CD4-positive, alpha-beta T cell (primary cell): ENCODE measurements around the gene TMEM258. TPM values are rescaled to one million over a fixed set of nuclear protein-coding genes. Genes with fewer than 3 reads are reported as not detected.

Source experiments
- ATAC-seq: fragments of 200-7000 bp; cut with Tn5 transposase; one replicate; pipeline ENCODE4 v1.10.0; 2022; ENCODE audit warnings: mild to moderate bottlenecking; ENCODE audit not compliant: poor library complexity
- CTCF ChIA-PET: fragments of 350-600 bp; sonication (Branson Sonifier 250); formaldehyde crosslinking; loops from one replicate; lab custom pipeline; 2021; ENCODE audit warnings: antibody characterized with exemption, inconsistent platforms; lab: Charles Lee
- POLR2A ChIA-PET: fragments of 350-600 bp; sonication (Branson Sonifier 250); formaldehyde crosslinking; loops from one replicate; lab custom pipeline; 2021; ENCODE audit warnings: antibody characterized with exemption, inconsistent platforms; lab: Charles Lee
- DNase-seq, 14 experiments: peaks; one replicate each; pipeline ENCODE4 v3.0.0-alpha.2; 2013 to 2020; ENCODE audit warnings: mixed read lengths in 2 of 14
- H3K27ac ChIP-seq, 2 donors: one replicate each; pipeline versions ENCODE4 v1.5.1 to v1.7.0; 2013; ENCODE audit warnings: low read length in 2 of 2, low read depth in 1 of 2, mild to moderate bottlenecking in 1 of 2
- H3K27me3 ChIP-seq, 2 experiments: 1 replicate in 1 of 2; 2 replicates in 1 of 2; pipeline versions ENCODE4 v1.6.1 to v1.7.0; 2013; ENCODE audit warnings: low read length in 2 of 2, control low read depth in 1 of 2, mild to moderate bottlenecking in 1 of 2, moderate library complexity in 1 of 2; ENCODE audit not compliant: insufficient read depth in 2 of 2, control insufficient read depth in 1 of 2
- H3K36me3 ChIP-seq: one replicate; pipeline ENCODE4 v1.6.1; 2013; ENCODE audit warnings: low read length, control low read depth; ENCODE audit not compliant: insufficient read depth
- H3K4me1 ChIP-seq: one replicate; pipeline ENCODE4 v1.6.1; 2013; ENCODE audit warnings: low read length, control low read depth; ENCODE audit not compliant: insufficient read depth
- H3K4me3 ChIP-seq: one replicate; pipeline ENCODE4 v1.5.1; 2013; ENCODE audit warnings: mild to moderate bottlenecking, low read length, moderate library complexity
- H3K9me3 ChIP-seq, 2 experiments: 1 replicate in 1 of 2; 2 replicates in 1 of 2; pipeline versions ENCODE4 v1.6.1 to v1.7.0; 2013; ENCODE audit warnings: low read length in 2 of 2, mild to moderate bottlenecking in 2 of 2, control low read depth in 1 of 2, moderate library complexity in 1 of 2; ENCODE audit not compliant: control insufficient read depth in 1 of 2, insufficient read depth in 1 of 2
- H3K27ac Mint-ChIP-seq: one replicate; pipeline ENCODE4 v1.8.0; 2020; ENCODE audit warnings: mixed read lengths
- H3K27me3 Mint-ChIP-seq: one replicate; pipeline ENCODE4 v1.8.0; 2021; ENCODE audit warnings: mixed read lengths
- H3K36me3 Mint-ChIP-seq: one replicate; pipeline ENCODE4 v1.8.0; 2021; ENCODE audit warnings: low read depth, mixed read lengths
- H3K4me1 Mint-ChIP-seq: one replicate; pipeline ENCODE4 v1.8.0; 2021; ENCODE audit warnings: low read depth, mixed read lengths
- H3K4me3 Mint-ChIP-seq: one replicate; pipeline ENCODE4 v1.8.0; 2020; ENCODE audit warnings: mild to moderate bottlenecking, mixed read lengths
- H3K9me3 Mint-ChIP-seq: one replicate; pipeline ENCODE4 v1.8.0; 2020; ENCODE audit warnings: mixed read lengths
- intact Hi-C, 2 experiments: fragments of 100-400 bp; cut with DNase I in 1 of 2; cut with micrococcal nuclease in 1 of 2; formaldehyde crosslinking; loops; one replicate each; pipeline versions ENCODE4 v1.15.1 to v1.9.0; 2023 to 2025; cut with DNase I, micrococcal nuclease
- total RNA-seq, 174 experiments: library from RNA in 2 of 174; stranded (reverse) in 2 of 174; gene quantifications; one replicate each; pipeline ENCODE4 v1.2.3 and lab custom pipeline; 2021 to 2026
- TF ChIP-seq, protein P1 (sequence below): fragments of 200-600 bp; IDR thresholded peaks from one replicate; pipeline ENCODE4 v1.8.0; 2022; ENCODE audit warnings: antibody characterized with exemption, mild to moderate bottlenecking

The TMEM258 gene
- total RNA-seq, 2 experiments from 2014 or later = 55.2 to 56.0 TPM

GRCh38 chr11:61761440-61762222, 30.8 kb downstream of the TMEM258 start:
- Histone ChIP-seq H3K27me3 (no peaks in the 10 kb centered on the region), H3K4me1 (no peaks in the 10 kb centered on the region), H3K4me3 (no peak overlapping the region), H3K27ac (no peak overlapping the region), H3K9me3 (no peaks in the 10 kb centered on the region), H3K36me3 (no peaks in the 10 kb centered on the region)
- POLR2A ChIA-PET = no interaction called here
- Mint-ChIP-seq H3K27ac (no peak overlapping the region), H3K9me3 (no peaks in the 10 kb centered on the region), H3K36me3 (no peaks in the 10 kb centered on the region), H3K4me3 (no peak overlapping the region), H3K27me3 (peaks cover 7% of the 10 kb centered on the region), H3K4me1 (no peaks in the 10 kb centered on the region)
- TF ChIP-seq, protein P1, sequence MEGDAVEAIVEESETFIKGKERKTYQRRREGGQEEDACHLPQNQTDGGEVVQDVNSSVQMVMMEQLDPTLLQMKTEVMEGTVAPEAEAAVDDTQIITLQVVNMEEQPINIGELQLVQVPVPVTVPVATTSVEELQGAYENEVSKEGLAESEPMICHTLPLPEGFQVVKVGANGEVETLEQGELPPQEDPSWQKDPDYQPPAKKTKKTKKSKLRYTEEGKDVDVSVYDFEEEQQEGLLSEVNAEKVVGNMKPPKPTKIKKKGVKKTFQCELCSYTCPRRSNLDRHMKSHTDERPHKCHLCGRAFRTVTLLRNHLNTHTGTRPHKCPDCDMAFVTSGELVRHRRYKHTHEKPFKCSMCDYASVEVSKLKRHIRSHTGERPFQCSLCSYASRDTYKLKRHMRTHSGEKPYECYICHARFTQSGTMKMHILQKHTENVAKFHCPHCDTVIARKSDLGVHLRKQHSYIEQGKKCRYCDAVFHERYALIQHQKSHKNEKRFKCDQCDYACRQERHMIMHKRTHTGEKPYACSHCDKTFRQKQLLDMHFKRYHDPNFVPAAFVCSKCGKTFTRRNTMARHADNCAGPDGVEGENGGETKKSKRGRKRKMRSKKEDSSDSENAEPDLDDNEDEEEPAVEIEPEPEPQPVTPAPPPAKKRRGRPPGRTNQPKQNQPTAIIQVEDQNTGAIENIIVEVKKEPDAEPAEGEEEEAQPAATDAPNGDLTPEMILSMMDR = no peak
- DNase-seq = no peak
- CTCF ChIA-PET = no interaction called here
- no peak for ATAC-seq
- intact Hi-C loops = no loop called here

DNA sequence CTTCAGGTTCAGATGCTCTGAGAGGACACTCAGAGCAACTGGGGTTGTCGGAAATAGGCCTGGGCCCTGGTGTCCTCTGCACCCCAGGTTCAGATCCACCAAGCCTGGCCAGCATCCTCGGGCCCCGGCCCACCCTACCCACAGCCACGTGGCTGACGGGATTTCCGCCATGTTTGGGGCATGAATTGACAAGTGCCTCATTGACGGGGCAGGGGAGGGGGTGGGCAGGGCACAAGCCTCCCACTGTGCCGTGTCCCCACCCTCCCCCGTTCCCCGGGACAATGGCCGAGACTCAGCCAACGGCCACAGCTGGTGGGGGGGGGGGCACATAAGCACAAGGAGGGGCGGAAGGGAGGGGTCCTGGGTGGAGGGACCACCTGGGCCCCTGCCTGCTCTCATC, 31.5 kb downstream of the TMEM258 start:
- H3K4me3 ChIP-seq = no peak overlapping the region
- no peaks in the 10 kb centered on the region for H3K4me1 Mint-ChIP-seq
- H3K27me3 Mint-ChIP-seq = peaks cover 7% of the 10 kb centered on the region
- peaks cover 7% of the 10 kb centered on the region for H3K4me1 ChIP-seq
- ATAC-seq (no peak), DNase-seq (no peak)
- H3K4me3 Mint-ChIP-seq = no peak overlapping the region
- no peak overlapping the region for H3K27ac Mint-ChIP-seq
- TF ChIP-seq, protein P1 = no peak
- intact Hi-C loops = no loop called here
- H3K36me3 Mint-ChIP-seq = no peaks in the 10 kb centered on the region
- H3K27me3 ChIP-seq = no peaks in the 10 kb centered on the region
- H3K36me3 ChIP-seq = no peaks in the 10 kb centered on the region
- ChIA-PET CTCF (no interaction called here), POLR2A (no interaction called here)
- no peaks in the 10 kb centered on the region for H3K9me3 ChIP-seq
- H3K9me3 Mint-ChIP-seq = no peaks in the 10 kb centered on the region
- H3K27ac ChIP-seq = no peak overlapping the region

- Histone ChIP-seq H3K4me1 (peaks cover 19% of the 10 kb centered on the region), H3K36me3 (no peaks in the 10 kb centered on the region), H3K9me3 (peaks cover 0 to 3% of the 10 kb centered on the region in 2 experiments), H3K27me3 (no peaks in the 10 kb centered on the region), H3K27ac (no peak overlapping the region), H3K4me3 (no peak overlapping the region)
- Mint-ChIP-seq H3K4me1 (peaks cover 10% of the 10 kb centered on the region), H3K27me3 (peaks cover 20% of the 10 kb centered on the region), H3K9me3 (no peaks in the 10 kb centered on the region), H3K36me3 (no peaks in the 10 kb centered on the region), H3K4me3 (no peak overlapping the region), H3K27ac (no peak overlapping the region)
- DNase-seq = no peak
- no peak for ATAC-seq
- TF ChIP-seq, protein P1 = no peak
- ChIA-PET POLR2A (no interaction called here), CTCF (no interaction called here)
- intact Hi-C loops = no loop called here
Observed at GRCh38 chr11:61757213-61757862, 35.1 kb downstream of the TMEM258 start.
